Measurements from ENCODE around the gene RUNDC3A. TPM values are rescaled to one million over a fixed set of nuclear protein-coding genes. Genes with fewer than 3 reads are reported as not detected.

RUNDC3A gene
- total and polyA plus RNA-seq, 2 of the 8 experiments (the other 6 are each of a cell fraction or from before 2014, with no cell fraction given) = 6.4 to 13.8 TPM

DNA sequence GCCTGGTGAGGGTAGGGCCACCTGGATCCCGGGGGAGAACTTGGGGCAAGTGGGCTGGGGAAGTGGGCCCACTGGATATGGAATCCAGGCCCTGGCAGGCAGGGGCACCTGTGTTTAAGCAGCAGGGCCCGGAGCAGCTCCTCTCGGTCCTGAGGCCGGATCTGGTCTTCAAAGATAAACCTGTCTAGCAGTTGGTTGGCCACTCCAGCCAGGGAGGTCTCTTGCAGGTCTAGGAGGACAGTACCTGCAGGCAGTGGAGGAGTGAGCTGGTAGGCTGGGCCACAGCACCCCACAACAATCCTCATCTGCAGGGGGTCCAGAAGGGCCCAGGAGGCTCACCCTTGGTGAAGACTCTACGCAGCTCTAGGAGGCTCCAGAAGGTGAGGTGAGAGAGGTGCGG, 48.1 kb upstream of the RUNDC3A start:
- Histone ChIP-seq H2AFZ (ENCODE audit: low read length) (no peak overlapping the region), H3K4me1 (replicated peaks in 1 of 4; ENCODE audit: control insufficient read depth in 3 of 4, insufficient read depth in 4 of 4, low read length in 3 of 4) (no peaks in the 10 kb centered on the region), H2AK5ac (ENCODE audit: low read depth, low read length) (no peak overlapping the region), H3K27me3 (replicated peaks in 1 of 4; ENCODE audit: control insufficient read depth in 3 of 4, extremely low read depth in 1 of 4, insufficient read depth in 3 of 4, low read length in 3 of 4) (no peaks in the 10 kb centered on the region), H3K23ac (ENCODE audit: insufficient read length) (no peak overlapping the region), H2BK5ac (ENCODE audit: low read depth, low read length) (no peak overlapping the region), H3K9ac (replicated peaks in 1 of 4; ENCODE audit: extremely low read depth in 1 of 4, low read depth in 3 of 4, low read length in 3 of 4) (no peak overlapping the region), H2BK20ac (ENCODE audit: low read length) (no peak overlapping the region), H3K9me3 (ENCODE audit: insufficient read depth in 2 of 2, low read depth in 1 of 2, low read length in 1 of 2) (no peaks in the 10 kb centered on the region), H3K79me2 (ENCODE audit: control insufficient read depth in 1 of 2, insufficient read depth in 2 of 2, low read length in 2 of 2) (no peaks in the 10 kb centered on the region), H4K91ac (replicated peaks; ENCODE audit: insufficient read length, low read length) (no peak overlapping the region), H3K4me2 (ENCODE audit: insufficient read depth in 1 of 2, low read depth in 2 of 2, low read length in 2 of 2) (no peak overlapping the region), H3K18ac (ENCODE audit: extremely low read depth, low read length) (no peak overlapping the region), H3K27ac (ENCODE audit: low read depth, low read length) (no peak overlapping the region), H3K79me1 (ENCODE audit: low read depth, low read length) (no peaks in the 10 kb centered on the region), H3K23me2 (ENCODE audit: low read depth, low read length) (peaks cover 4% of the 10 kb centered on the region; the same call in 1 of the 2 replicates), H3K4me3 (ENCODE audit: extremely low read depth in 1 of 4, insufficient read depth in 2 of 4, low read depth in 3 of 4, low read length in 4 of 4) (no peak overlapping the region), H3K4ac (replicated peaks; ENCODE audit: insufficient read length, low read depth, low read length) (no peak overlapping the region), H2BK12ac (ENCODE audit: low read depth, low read length) (no peak overlapping the region), H3K56ac (replicated peaks; ENCODE audit: insufficient read length, low read depth, low read length) (no peak overlapping the region), H2BK120ac (replicated peaks; ENCODE audit: low read depth, low read length) (no peak overlapping the region), H4K5ac (ENCODE audit: insufficient read length, low read depth, low read length) (no peak overlapping the region), H3K36me3 (ENCODE audit: control insufficient read depth in 2 of 4, insufficient read depth in 4 of 4, low read length in 3 of 4) (no peaks in the 10 kb centered on the region), H4K8ac (ENCODE audit: extremely low read depth, insufficient read depth, low read length) (no peak overlapping the region), H4K20me1 (replicated peaks in 1 of 2; ENCODE audit: control insufficient read depth in 1 of 2, insufficient read depth in 2 of 2, low read length in 2 of 2) (no peaks in the 10 kb centered on the region), H3K14ac (ENCODE audit: insufficient read length) (no peak overlapping the region), H2BK15ac (ENCODE audit: low read length) (no peak overlapping the region)
- ChIA-PET POLR2A (ENCODE audit: partially characterized antibody) (interaction anchor here (0.8 to 1.2 kb wide), 3 partner anchors 8 to 54 kb away, joined by 3 to 5 read pairs (median 3); partner anchors contain the start of gene SLC4A1), CTCF (ENCODE audit: partially characterized antibody) (interaction anchor here (0.7 to 1.4 kb wide), 2 partner anchors 13 to 50 kb away, joined by 3 to 6 read pairs; no protein-coding TSS in a partner anchor)
- DNase-seq (ENCODE audit: low read depth in 1 of 2, low spot score in 2 of 2) = no peak
- FAIRE-seq = no peak
- 91% methylated on average over 6 of the region's 6 CpGs; no CpG with 5 or more reads in 1 of the 2 experiments for WGBS, 2 experiments (ENCODE audit: extremely low coverage in 1 of 2, insufficient coverage in 1 of 2, insufficient read length in 1 of 2, insufficient replicate concordance in 2 of 2, low coverage in 1 of 2, low lambda C conversion rate in 2 of 2, missing lambda C conversion rate in 1 of 2)
- TF ChIP-seq FOSL1 (IDR thresholded peaks at IDR 0.05; ENCODE audit: insufficient read depth, low read depth, low read length) = no peak
- no peak for TF ChIP-seq CEBPB (IDR thresholded peaks at IDR 0.05; ENCODE audit: low read depth, low read length)
- TF ChIP-seq TAF1 (IDR thresholded peaks at IDR 0.05; ENCODE audit: low read depth, low read length) = no peak
- TF ChIP-seq ZNF274 (IDR thresholded peaks at IDR 0.05; ENCODE audit: borderline replicate concordance, extremely low read depth, low read length) = no peak
- TF ChIP-seq JUND (IDR thresholded peaks at IDR 0.05; ENCODE audit: low read length) = no peak
- TF ChIP-seq GTF2F1 (IDR thresholded peaks at IDR 0.05; ENCODE audit: borderline replicate concordance, low read depth, low read length) = no peak
- no peak for TF ChIP-seq BCL11A (IDR thresholded peaks at IDR 0.05; ENCODE audit: low read depth in 2 of 2, low read length in 2 of 2)
- TF ChIP-seq KDM4A (IDR thresholded peaks at IDR 0.05; ENCODE audit: low read depth, low read length, severe bottlenecking) = no peak
- TF ChIP-seq HDAC2 (IDR thresholded peaks at IDR 0.05; ENCODE audit: borderline replicate concordance in 1 of 2, low read depth in 2 of 2, low read length in 2 of 2) = no peak
- TF ChIP-seq SUZ12 (IDR thresholded peaks at IDR 0.05; ENCODE audit: low read length) = no peak
- TF ChIP-seq RNF2 (IDR thresholded peaks at IDR 0.05; ENCODE audit: borderline replicate concordance, low read depth, low read length, missing control alignments, poor library complexity, severe bottlenecking) = no peak
- no peak for TF ChIP-seq PHF8 (conservative IDR thresholded peaks at IDR 0.05; ENCODE audit: low read depth, low read length)
- TF ChIP-seq KDM1A (IDR thresholded peaks at IDR 0.05; ENCODE audit: borderline replicate concordance, low read length) = no peak
- no peak for TF ChIP-seq BRCA1 (IDR thresholded peaks at IDR 0.05; ENCODE audit: low read depth, low read length)
